Lung (tissue), 12 donors: ENCODE measurements around the gene PCDH1. TPM values are rescaled to one million over a fixed set of nuclear protein-coding genes. Genes with fewer than 3 reads are reported as not detected.

Experiments used
- ATAC-seq: fragments of 200-7000 bp; cut with Tn5 transposase; one replicate; pipeline ENCODE4 v1.9.1; 2020; ENCODE audit warnings: moderate number of reproducible peaks; ENCODE audit not compliant: insufficient read depth, low FRiP score
- DNase-seq, 3 donors: peaks; one replicate each; pipeline ENCODE4 v3.0.0-alpha.2; 2013 to 2017
- H3K27ac ChIP-seq, 2 donors: one replicate each; pipeline ENCODE4 v1.5.1; 2013; ENCODE audit warnings: mild to moderate bottlenecking in 2 of 2, moderate library complexity in 2 of 2, control low read depth in 1 of 2, inconsistent platforms in 1 of 2, low read depth in 1 of 2, low read length in 1 of 2
- H3K27me3 ChIP-seq, 3 donors: one replicate each; pipeline ENCODE4 v1.5.1; 2013; ENCODE audit warnings: low read length in 2 of 3; ENCODE audit not compliant: control insufficient read depth in 3 of 3, insufficient read depth in 3 of 3
- H3K36me3 ChIP-seq, 4 donors: one replicate each; pipeline ENCODE4 v1.5.1; 2013; ENCODE audit warnings: low read length in 4 of 4, mild to moderate bottlenecking in 1 of 4, moderate library complexity in 1 of 4; ENCODE audit not compliant: control insufficient read depth in 4 of 4, insufficient read depth in 4 of 4
- H3K4me1 ChIP-seq, 5 donors: one replicate each; pipeline ENCODE4 v1.5.1; 2013; ENCODE audit warnings: low read length in 5 of 5, mild to moderate bottlenecking in 2 of 5, moderate library complexity in 1 of 5; ENCODE audit not compliant: control insufficient read depth in 5 of 5, insufficient read depth in 5 of 5
- H3K4me3 ChIP-seq: one replicate; pipeline ENCODE4 v1.5.1; 2013; ENCODE audit warnings: mild to moderate bottlenecking, control low read depth, moderate library complexity
- H3K9ac ChIP-seq, 2 donors: one replicate each; pipeline ENCODE4 v1.5.1; 2013; ENCODE audit warnings: low read length in 2 of 2, control low read depth in 1 of 2; ENCODE audit not compliant: insufficient read depth in 1 of 2
- H3K9me3 ChIP-seq, 4 donors: one replicate each; pipeline ENCODE4 v1.5.1; 2013; ENCODE audit warnings: low read length in 3 of 4, mild to moderate bottlenecking in 1 of 4, moderate library complexity in 1 of 4; ENCODE audit not compliant: control insufficient read depth in 4 of 4, insufficient read depth in 3 of 4
- WGBS, 2 donors: extraction: QIAGEN DNeasy Blood & Tissue Kit; methylation state at CpG; one replicate each; pipeline ENCODE4 v1.1.7; 2013; 5-methylcytosine and 5-hydroxymethylcytosine counted together
- polyA plus RNA-seq, 2 donors: library from polyadenylated mRNA; stranded (reverse); fragments of 200-250 nt; gene quantifications; one replicate each; pipeline ENCODE4 v1.2.1, GENCODE V29; 2013
- total RNA-seq, 2 donors: library from RNA; depleted of rRNA in 1 of 2; stranded (reverse); fragments of >200 nt in 1 of 2; gene quantifications; one replicate each; pipeline ENCODE4 v1.2.1, GENCODE V29; 2014 to 2021
- TF ChIP-seq, protein P1 (sequence below): IDR thresholded peaks from 2 replicates; pipeline ENCODE4 v1.5.1; 2012; ENCODE audit warnings: mild to moderate bottlenecking; ENCODE audit errors: control extremely low read depth, extremely low read depth
- donor health status: control.
- donor health status: control.
- donor health status: Bipolar disorder and iron deficiency.
- donor health status: healthy.
- donor health status: DM: yes; HTN: yes; CAD: no.

Gene PCDH1
- total and polyA plus RNA-seq, 4 donors, result 18.2 to 70.2 (median 44.4) TPM

DNA sequence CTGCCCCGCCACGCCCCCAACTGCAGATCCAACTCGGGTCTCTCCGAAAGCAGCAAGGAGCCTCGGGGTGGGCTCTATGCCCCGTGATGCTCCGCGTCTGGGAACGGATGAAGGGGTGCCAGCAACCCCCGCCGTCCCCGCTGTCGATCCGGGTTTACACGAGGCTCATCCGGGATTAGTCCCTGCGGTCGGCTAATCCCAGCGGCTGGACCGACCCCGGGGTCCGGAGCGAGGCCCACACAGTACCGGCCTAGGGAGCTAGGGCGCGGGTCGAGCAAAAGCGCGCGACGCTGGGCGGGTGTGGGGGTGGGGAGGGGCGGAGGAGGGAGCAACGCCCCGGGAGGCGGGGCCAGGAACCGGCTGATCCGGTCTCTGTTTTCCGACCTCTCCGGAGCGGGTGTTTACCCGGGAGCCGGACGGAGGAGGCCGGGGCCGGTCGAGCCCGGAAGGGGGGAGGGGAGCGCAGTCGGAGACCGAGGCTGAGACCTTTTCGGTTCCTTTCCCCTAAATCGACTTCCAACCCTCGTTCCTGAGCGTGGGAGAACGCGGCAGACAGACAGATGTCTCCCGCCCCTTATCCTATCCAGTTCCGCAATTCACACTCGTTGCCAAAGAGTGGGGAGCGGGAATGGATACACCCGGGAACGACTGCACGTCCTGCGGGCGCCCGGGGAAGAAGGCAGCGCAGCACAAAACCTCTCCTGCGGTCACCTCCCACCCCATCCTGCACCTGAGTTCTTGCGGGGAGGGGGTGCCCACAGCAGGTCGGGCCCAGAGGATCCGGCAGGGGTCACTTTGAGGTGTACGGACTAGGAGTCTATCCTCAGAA lies 28.6 kb downstream of the PCDH1 start:
- ATAC-seq (peak; percentile 87), DNase-seq (peak; percentile 94 to 96 (median 94))
- peaks cover 0 to 11% (median 0%) of the 10 kb centered on the region in 4 donors for H3K36me3 ChIP-seq
- no peaks in the 10 kb centered on the region for H3K27me3 ChIP-seq
- H3K9me3 ChIP-seq, result no peaks in the 10 kb centered on the region
- H3K27ac ChIP-seq, result peak overlapping the region; percentile 86 to 99
- WGBS, 2 donors, result 1% methylated on average over 72 to 73 of the region's 73 CpGs
- TF ChIP-seq, protein P1, sequence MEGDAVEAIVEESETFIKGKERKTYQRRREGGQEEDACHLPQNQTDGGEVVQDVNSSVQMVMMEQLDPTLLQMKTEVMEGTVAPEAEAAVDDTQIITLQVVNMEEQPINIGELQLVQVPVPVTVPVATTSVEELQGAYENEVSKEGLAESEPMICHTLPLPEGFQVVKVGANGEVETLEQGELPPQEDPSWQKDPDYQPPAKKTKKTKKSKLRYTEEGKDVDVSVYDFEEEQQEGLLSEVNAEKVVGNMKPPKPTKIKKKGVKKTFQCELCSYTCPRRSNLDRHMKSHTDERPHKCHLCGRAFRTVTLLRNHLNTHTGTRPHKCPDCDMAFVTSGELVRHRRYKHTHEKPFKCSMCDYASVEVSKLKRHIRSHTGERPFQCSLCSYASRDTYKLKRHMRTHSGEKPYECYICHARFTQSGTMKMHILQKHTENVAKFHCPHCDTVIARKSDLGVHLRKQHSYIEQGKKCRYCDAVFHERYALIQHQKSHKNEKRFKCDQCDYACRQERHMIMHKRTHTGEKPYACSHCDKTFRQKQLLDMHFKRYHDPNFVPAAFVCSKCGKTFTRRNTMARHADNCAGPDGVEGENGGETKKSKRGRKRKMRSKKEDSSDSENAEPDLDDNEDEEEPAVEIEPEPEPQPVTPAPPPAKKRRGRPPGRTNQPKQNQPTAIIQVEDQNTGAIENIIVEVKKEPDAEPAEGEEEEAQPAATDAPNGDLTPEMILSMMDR, result no peak
- H3K4me3 ChIP-seq, result peak overlapping the region; percentile 61
- peak overlapping the region; percentile 74 to 94 for H3K9ac ChIP-seq
- peaks cover 0 to 22% (median 18%) of the 10 kb centered on the region in 5 donors for H3K4me1 ChIP-seq

DNA sequence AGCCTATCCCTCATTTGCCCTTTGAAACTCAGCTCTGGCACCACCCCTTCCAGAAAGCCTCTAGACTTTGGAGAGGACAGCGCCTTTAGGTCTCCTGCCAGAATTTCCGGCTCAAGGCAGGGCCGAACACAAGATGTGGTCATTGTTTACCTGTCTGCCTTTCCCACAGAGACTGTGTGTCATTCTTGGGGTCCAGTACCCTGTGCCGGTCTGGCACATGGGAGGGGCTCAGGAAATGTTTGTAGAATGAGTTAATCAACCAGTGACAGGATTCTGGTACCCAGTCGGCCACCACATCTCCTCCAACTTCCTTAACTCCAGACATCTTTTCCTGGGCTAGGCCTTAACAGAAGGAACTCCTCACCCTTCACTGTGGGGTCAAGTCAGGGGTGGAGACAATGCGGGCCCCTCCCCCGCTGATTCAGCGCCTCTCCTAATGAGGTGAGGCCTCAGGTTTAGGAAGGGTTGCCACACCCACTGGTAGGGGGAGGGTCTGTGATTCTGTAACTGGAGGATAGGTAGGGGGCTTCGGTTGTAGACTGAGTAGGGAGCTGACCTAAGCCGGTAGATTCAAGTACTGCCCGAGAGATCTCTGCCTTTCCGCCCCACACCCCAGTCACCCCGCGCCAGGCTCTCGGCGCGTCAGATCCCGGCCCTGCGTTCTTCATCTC lies 29.3 kb downstream of the PCDH1 start:
- peaks cover 0 to 8% (median 0%) of the 10 kb centered on the region in 4 donors for H3K36me3 ChIP-seq
- peak overlapping the region in 1 of 2 donors; percentile 59 for H3K9ac ChIP-seq
- DNase-seq, result peak in 2 of 3 donors; percentile 80 to 82
- ATAC-seq, result peak; percentile 59
- peak overlapping the region; percentile 56 for H3K4me3 ChIP-seq
- peaks cover 0 to 28% (median 18%) of the 10 kb centered on the region in 5 donors for H3K4me1 ChIP-seq
- no peaks in the 10 kb centered on the region for H3K9me3 ChIP-seq
- no peaks in the 10 kb centered on the region for H3K27me3 ChIP-seq
- TF ChIP-seq, protein P1, result no peak
- peak overlapping the region; percentile 86 to 99 for H3K27ac ChIP-seq
- WGBS, 2 donors, result 6 to 7% methylated on average over 19 of the region's 19 CpGs

DNA sequence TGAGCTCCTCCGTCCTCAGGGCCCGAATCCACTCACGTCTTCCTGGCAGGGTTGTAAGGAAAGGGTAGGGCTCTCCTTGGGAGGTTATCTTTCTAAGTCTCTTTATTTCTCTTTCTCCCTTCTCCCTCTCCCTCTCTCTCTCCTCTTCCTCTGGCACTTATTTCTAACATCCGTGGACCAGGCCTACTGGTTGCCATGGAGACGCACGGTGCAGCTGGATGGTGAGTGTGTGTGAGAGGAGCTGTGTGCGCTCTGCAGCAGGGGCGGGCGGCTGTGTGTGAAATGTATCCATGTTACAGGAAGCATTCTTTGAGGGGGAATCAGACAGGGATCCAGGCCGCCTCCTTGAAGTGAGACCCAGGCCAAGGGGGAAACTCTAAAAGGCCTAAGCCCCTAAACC lies 32.2 kb downstream of the PCDH1 start:
- ATAC-seq, result no peak
- peak; percentile 63 to 75 (median 71) for DNase-seq
- H3K4me3 ChIP-seq, result no peak overlapping the region
- H3K36me3 ChIP-seq, result no peaks in the 10 kb centered on the region
- H3K27ac ChIP-seq, result peak overlapping the region in 1 of 2 donors; percentile 79
- WGBS, 2 donors, result 56 to 70% methylated on average over 10 of the region's 10 CpGs
- H3K9me3 ChIP-seq, result no peaks in the 10 kb centered on the region
- TF ChIP-seq, protein P1, result no peak
- no peaks in the 10 kb centered on the region for H3K27me3 ChIP-seq
- no peak overlapping the region for H3K9ac ChIP-seq
- H3K4me1 ChIP-seq, result peaks cover 0 to 41% (median 19%) of the 10 kb centered on the region in 5 donors
